Measurements from ENCODE around the gene HES3.

- TF ChIP-seq CTCF (IDR thresholded peaks at IDR 0.05; ENCODE audit: low read depth, low read length, poor library complexity, severe bottlenecking), result no peak
- no peak for TF ChIP-seq EZH2phosphoT487 (IDR thresholded peaks at IDR 0.05; ENCODE audit: borderline replicate concordance, low read length)
Measured at GRCh38 chr1:6212193-6212959, 31.6 kb upstream of the HES3 start.

All from DOHH2 (cell line).